ENCODE data around the gene NAA60.

DNA sequence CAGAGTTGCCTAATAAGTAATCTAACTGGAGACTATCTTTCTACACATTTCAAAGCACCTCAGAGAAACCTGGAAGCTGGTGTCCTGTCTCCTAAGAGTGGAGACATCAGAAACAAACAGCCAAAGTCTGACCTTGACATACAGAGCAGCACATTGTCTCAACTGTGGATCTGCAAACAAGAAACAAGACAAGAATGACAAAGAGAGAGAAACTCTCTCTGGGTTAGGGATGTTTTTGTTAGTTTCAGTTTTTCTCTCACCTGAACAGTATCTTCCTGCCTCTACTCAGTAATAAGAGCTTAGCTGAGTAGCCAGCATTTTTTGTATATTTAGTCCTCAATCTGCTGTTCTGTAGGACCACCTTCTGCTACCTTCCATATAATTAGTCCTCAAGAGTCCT, 9.1 kb upstream of the NAA60 start:
- TF ChIP-seq POLR2AphosphoS5 (IDR thresholded peaks at IDR 0.05) (no peak), POLR2A (IDR thresholded peaks at IDR 0.05) (no peak)
- TF ChIP-seq, protein P1, sequence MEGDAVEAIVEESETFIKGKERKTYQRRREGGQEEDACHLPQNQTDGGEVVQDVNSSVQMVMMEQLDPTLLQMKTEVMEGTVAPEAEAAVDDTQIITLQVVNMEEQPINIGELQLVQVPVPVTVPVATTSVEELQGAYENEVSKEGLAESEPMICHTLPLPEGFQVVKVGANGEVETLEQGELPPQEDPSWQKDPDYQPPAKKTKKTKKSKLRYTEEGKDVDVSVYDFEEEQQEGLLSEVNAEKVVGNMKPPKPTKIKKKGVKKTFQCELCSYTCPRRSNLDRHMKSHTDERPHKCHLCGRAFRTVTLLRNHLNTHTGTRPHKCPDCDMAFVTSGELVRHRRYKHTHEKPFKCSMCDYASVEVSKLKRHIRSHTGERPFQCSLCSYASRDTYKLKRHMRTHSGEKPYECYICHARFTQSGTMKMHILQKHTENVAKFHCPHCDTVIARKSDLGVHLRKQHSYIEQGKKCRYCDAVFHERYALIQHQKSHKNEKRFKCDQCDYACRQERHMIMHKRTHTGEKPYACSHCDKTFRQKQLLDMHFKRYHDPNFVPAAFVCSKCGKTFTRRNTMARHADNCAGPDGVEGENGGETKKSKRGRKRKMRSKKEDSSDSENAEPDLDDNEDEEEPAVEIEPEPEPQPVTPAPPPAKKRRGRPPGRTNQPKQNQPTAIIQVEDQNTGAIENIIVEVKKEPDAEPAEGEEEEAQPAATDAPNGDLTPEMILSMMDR (IDR thresholded peaks at IDR 0.05): no peak
